GM21423 (cell line): ENCODE data around the gene CYB5R4.
"Not testable (repeated sequence)": the region's sequence is repeated elsewhere in the genome, so short reads cannot be mapped to it uniquely, and the experiment has no call there.

Experiments
- ATAC-seq: cut with Tn5 transposase; IDR thresholded peaks from one replicate; pipeline ENCODE4 v1.9.1; 2021; ENCODE audit warnings: mild to moderate bottlenecking, moderate library complexity; ENCODE audit not compliant: unreplicated experiment

The CYB5R4 gene

GRCh38 chr6:83862776-83863471 lies 3.4 kb downstream of the CYB5R4 start:
- ATAC-seq: no peak

- ATAC-seq: no peak
These were observed 7.6 kb downstream of the CYB5R4 start for GRCh38 chr6:83867043-83867442.

GRCh38 chr6:83867527-83868161 lies 8.2 kb downstream of the CYB5R4 start:
- no peak for ATAC-seq

- no peak for ATAC-seq
These were observed 9.2 kb downstream of the CYB5R4 start for GRCh38 chr6:83868639-83869038.

- ATAC-seq: no peak
These were observed 11.2 kb downstream of the CYB5R4 start for GRCh38 chr6:83870649-83871048.

GRCh38 chr6:83872386-83873118 lies 13.1 kb downstream of the CYB5R4 start:
- ATAC-seq: no peak

GRCh38 chr6:83873869-83874268 lies 14.4 kb downstream of the CYB5R4 start:
- ATAC-seq: no peak

GRCh38 chr6:83875843-83876242 lies 16.4 kb downstream of the CYB5R4 start:
- no peak for ATAC-seq

- ATAC-seq: no peak
These were observed 19.6 kb downstream of the CYB5R4 start for GRCh38 chr6:83878902-83879644.

GRCh38 chr6:83879746-83880145 lies 20.3 kb downstream of the CYB5R4 start:
- no peak for ATAC-seq

- no peak for ATAC-seq
These were observed 23.8 kb downstream of the CYB5R4 start for GRCh38 chr6:83883240-83883639.

GRCh38 chr6:83884523-83884922 lies 25.0 kb downstream of the CYB5R4 start:
- ATAC-seq: peak; percentile 89

- no peak for ATAC-seq
These were observed 26.5 kb downstream of the CYB5R4 start for GRCh38 chr6:83885984-83886383.

- no peak for ATAC-seq
These were observed 30.1 kb downstream of the CYB5R4 start for GRCh38 chr6:83889621-83890020.

GRCh38 chr6:83890520-83890919 lies 31.0 kb downstream of the CYB5R4 start:
- no peak for ATAC-seq

- no peak for ATAC-seq
These were observed 32.1 kb downstream of the CYB5R4 start for GRCh38 chr6:83891586-83891985.

GRCh38 chr6:83893024-83893423 lies 33.5 kb downstream of the CYB5R4 start:
- no peak for ATAC-seq

GRCh38 chr6:83897094-83897493 lies 37.6 kb downstream of the CYB5R4 start:
- not testable (repeated sequence) for ATAC-seq

- ATAC-seq: no peak
These were observed 42.1 kb downstream of the CYB5R4 start for GRCh38 chr6:83901624-83902023.

GRCh38 chr6:83904395-83904794 lies 44.9 kb downstream of the CYB5R4 start:
- ATAC-seq: no peak

GRCh38 chr6:83905648-83906047 lies 46.2 kb downstream of the CYB5R4 start:
- no peak for ATAC-seq
